Caco-2 (cell line): Measurements from ENCODE around the gene CPE. TPM values are rescaled to one million over a fixed set of nuclear protein-coding genes. Genes with fewer than 3 reads are reported as not detected.
A peak's percentile ranks its signal among the peaks of the same experiment; 100 is the strongest.

Source experiments
- BruUV-seq: library from RNA; stranded (reverse); fragments of 400-500 nt; replicated peaks from 2 replicates; lab custom pipeline; 2021; lab: Mats Ljungman, UMichigan
- CTCF ChIA-PET: fragments of 300-600 bp; sonication (Branson Sonifier 250); formaldehyde crosslinking; loops from one replicate; lab custom pipeline; 2022; ENCODE audit warnings: antibody characterized with exemption; lab: Charles Lee
- POLR2A ChIA-PET: fragments of 300-600 bp; sonication (Branson Sonifier 250); formaldehyde crosslinking; loops from one replicate; lab custom pipeline; 2022; ENCODE audit warnings: antibody characterized with exemption; lab: Charles Lee
- DNase-seq, 2 experiments: peaks; one replicate each; pipeline versions ENCODE4 v3.0.0 to v3.0.0-alpha.2; 2020 to 2022
- H3K27me3 ChIP-seq: replicated peaks from 2 replicates; pipeline ENCODE4 v1.6.0; 2011; ENCODE audit warnings: low read length; ENCODE audit not compliant: control insufficient read depth, insufficient read depth
- H3K36me3 ChIP-seq: 2 replicates; pipeline ENCODE4 v1.5.1; 2011; ENCODE audit warnings: low read length; ENCODE audit not compliant: control insufficient read depth, insufficient read depth
- H3K4me1 ChIP-seq: fragments of 250-450 bp; sonication (Bioruptor Pico); 2 replicates; pipeline ENCODE4 v1.5.1; 2020; ENCODE audit warnings: mild to moderate bottlenecking
- H3K4me3 ChIP-seq: 2 replicates; pipeline ENCODE4 v1.5.1; 2011; ENCODE audit warnings: low read depth, mild to moderate bottlenecking, control low read depth, low read length
- H3K9me3 ChIP-seq: fragments of 250-450 bp; sonication (Bioruptor Pico); 2 replicates; pipeline ENCODE4 v1.5.1; 2020; ENCODE audit warnings: mild to moderate bottlenecking, moderate library complexity
- H3K27ac Mint-ChIP-seq: one replicate; pipeline ENCODE4 v1.8.0; 2022; ENCODE audit warnings: mixed read lengths; ENCODE audit not compliant: unreplicated experiment
- H3K27me3 Mint-ChIP-seq: one replicate; pipeline ENCODE4 v1.8.0; 2022; ENCODE audit warnings: mixed read lengths; ENCODE audit not compliant: insufficient read depth, unreplicated experiment
- H3K36me3 Mint-ChIP-seq: one replicate; pipeline ENCODE4 v1.8.0; 2022; ENCODE audit warnings: mild to moderate bottlenecking, mixed read lengths; ENCODE audit not compliant: insufficient read depth, unreplicated experiment
- H3K4me1 Mint-ChIP-seq: one replicate; pipeline ENCODE4 v1.8.0; 2022; ENCODE audit warnings: low read depth, mixed read lengths; ENCODE audit not compliant: unreplicated experiment
- H3K4me3 Mint-ChIP-seq: one replicate; pipeline ENCODE4 v1.8.0; 2022; ENCODE audit warnings: mild to moderate bottlenecking, moderate library complexity, mixed read lengths; ENCODE audit not compliant: unreplicated experiment
- H3K9me3 Mint-ChIP-seq: one replicate; pipeline ENCODE4 v1.8.0; 2022; ENCODE audit warnings: mixed read lengths; ENCODE audit not compliant: unreplicated experiment
- intact Hi-C: fragments of 100-400 bp; cut with micrococcal nuclease; formaldehyde crosslinking; loops from one replicate; pipeline ENCODE4 v1.10.0; 2022; ENCODE audit not compliant: unreplicated experiment
- total RNA-seq: library from RNA; stranded (reverse); gene quantifications from 2 replicates; pipeline ENCODE4 v1.2.3, GENCODE V29; 2022
- TF ChIP-seq, protein P1 (sequence below), 2 experiments: fragments of 200-600 bp in 1 of 2; IDR thresholded peaks; 1 replicate in 1 of 2; 2 replicates in 1 of 2; pipeline versions ENCODE4 v1.5.1 to v1.8.0; 2011 to 2022; ENCODE audit warnings: antibody characterized with exemption in 1 of 2, control low read depth in 1 of 2, inconsistent platforms in 1 of 2, low read depth in 1 of 2, low read length in 1 of 2, mild to moderate bottlenecking in 1 of 2, moderate library complexity in 1 of 2; ENCODE audit not compliant: insufficient read depth in 1 of 2, severe bottlenecking in 1 of 2, unreplicated experiment in 1 of 2

CPE gene
- total RNA-seq, 1 experiment from 2014 or later = 5.9 TPM

DNA sequence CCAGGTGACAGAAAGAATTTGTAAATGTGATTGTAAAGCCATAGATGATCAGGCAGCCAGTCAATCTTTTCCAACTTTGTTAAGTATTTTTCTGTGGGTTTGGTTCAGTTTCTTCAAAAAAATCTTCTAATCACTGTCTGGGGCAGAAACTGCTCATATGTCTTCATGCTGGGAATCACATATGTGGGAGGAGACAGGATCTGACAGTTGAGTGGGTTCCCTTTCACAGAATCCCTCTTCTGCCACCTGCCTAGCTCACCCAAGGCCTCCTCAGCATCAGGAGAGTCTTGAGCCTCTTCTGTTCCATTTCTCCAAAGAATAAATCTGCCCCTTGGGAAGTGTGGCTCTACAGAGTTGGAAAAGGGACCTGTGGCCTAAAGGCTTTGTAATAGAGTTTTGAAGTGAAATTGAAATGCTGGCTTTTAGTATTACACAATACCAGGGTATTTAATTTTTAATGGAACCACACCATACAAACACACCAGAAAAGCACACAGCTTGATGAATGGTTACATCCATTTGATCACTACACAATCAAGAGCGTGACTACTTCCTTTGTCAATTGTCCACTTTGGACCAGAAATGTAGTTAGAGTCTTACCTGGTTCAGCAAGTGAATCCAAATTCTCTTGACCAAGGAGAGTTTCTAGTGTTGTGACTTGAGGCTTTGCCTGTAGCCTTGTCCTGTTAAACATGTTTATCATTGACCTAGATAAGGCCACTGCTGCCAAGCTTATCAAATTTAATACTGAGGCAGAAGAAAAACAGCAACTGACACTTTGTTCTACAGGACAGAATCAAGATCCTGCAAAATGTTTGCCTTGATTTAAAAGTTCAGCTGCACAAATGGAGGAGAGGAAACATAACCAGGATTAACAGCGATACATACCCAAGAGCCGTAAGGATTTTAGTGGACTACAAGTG lies 30.9 kb upstream of the CPE start:
- Histone ChIP-seq H3K27me3 (no peaks in the 10 kb centered on the region), H3K9me3 (no peaks in the 10 kb centered on the region), H3K4me1 (no peaks in the 10 kb centered on the region), H3K4me3 (no peak overlapping the region), H3K36me3 (no peaks in the 10 kb centered on the region)
- Mint-ChIP-seq H3K4me1 (no peaks in the 10 kb centered on the region), H3K9me3 (no peaks in the 10 kb centered on the region), H3K27ac (no peak overlapping the region), H3K36me3 (peaks cover 16% of the 10 kb centered on the region), H3K4me3 (no peak overlapping the region), H3K27me3 (no peaks in the 10 kb centered on the region)
- BruUV-seq = no TSS peak
- ChIA-PET POLR2A (no interaction called here), CTCF (interaction anchor here (1.6 kb wide), 1 partner anchor 217 kb away, joined by 5 read pairs; no protein-coding TSS in a partner anchor)
- TF ChIP-seq, protein P1, sequence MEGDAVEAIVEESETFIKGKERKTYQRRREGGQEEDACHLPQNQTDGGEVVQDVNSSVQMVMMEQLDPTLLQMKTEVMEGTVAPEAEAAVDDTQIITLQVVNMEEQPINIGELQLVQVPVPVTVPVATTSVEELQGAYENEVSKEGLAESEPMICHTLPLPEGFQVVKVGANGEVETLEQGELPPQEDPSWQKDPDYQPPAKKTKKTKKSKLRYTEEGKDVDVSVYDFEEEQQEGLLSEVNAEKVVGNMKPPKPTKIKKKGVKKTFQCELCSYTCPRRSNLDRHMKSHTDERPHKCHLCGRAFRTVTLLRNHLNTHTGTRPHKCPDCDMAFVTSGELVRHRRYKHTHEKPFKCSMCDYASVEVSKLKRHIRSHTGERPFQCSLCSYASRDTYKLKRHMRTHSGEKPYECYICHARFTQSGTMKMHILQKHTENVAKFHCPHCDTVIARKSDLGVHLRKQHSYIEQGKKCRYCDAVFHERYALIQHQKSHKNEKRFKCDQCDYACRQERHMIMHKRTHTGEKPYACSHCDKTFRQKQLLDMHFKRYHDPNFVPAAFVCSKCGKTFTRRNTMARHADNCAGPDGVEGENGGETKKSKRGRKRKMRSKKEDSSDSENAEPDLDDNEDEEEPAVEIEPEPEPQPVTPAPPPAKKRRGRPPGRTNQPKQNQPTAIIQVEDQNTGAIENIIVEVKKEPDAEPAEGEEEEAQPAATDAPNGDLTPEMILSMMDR (IDR thresholded peaks at IDR 0.05; ENCODE audit: insufficient read depth in 1 of 2, low read depth in 1 of 2, low read length in 1 of 2, severe bottlenecking in 1 of 2, unreplicated experiment in 1 of 2) = no peak
- intact Hi-C loops = no loop called here
- no peak for DNase-seq

DNA sequence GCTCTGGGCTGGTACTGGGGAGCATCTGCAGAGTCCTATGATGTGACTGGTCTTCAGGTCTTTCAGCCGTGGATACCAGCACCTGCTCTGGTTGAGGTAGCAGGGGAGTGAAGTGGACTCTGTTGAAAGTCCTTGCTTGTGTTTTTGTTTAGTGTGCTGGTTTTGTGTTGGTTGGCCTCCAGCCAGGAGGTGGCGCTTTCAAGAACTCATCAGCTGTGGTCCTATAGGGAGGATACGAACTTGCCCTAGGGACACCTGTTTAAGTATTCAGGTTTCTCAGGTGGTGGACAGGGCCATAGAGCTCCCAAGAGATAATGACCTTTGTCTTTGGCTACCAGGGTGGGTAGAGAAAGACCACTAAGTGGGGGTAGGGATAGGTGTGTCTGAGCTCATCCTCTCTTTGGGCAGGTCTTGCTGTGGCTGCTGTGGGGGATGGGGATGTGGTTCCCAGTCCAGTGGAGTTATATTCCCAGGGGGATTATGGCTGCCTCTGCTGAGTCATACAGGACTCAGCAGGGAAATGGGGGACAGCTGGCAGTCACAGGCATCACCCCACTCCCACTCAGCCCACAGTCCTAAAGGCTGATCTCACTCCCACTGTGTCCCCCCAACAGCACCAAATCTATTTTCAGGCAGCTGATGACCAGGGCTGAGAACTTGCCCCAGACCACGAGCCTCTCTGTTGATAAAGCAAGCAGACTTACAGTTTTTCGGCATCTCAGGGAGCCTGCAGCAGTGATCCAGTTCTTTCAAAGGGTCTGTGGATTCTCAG lies 27.3 kb upstream of the CPE start:
- Histone ChIP-seq H3K27me3 (no peaks in the 10 kb centered on the region), H3K36me3 (no peaks in the 10 kb centered on the region), H3K4me3 (no peak overlapping the region), H3K9me3 (no peaks in the 10 kb centered on the region), H3K4me1 (no peaks in the 10 kb centered on the region)
- ChIA-PET POLR2A (no interaction called here), CTCF (no interaction called here)
- Mint-ChIP-seq H3K27me3 (no peaks in the 10 kb centered on the region), H3K4me3 (no peak overlapping the region), H3K36me3 (no peaks in the 10 kb centered on the region), H3K9me3 (no peaks in the 10 kb centered on the region), H3K4me1 (no peaks in the 10 kb centered on the region), H3K27ac (no peak overlapping the region)
- BruUV-seq = no TSS peak
- TF ChIP-seq, protein P1 (IDR thresholded peaks at IDR 0.05; ENCODE audit: insufficient read depth in 1 of 2, low read depth in 1 of 2, low read length in 1 of 2, severe bottlenecking in 1 of 2, unreplicated experiment in 1 of 2) = no peak
- intact Hi-C loops = no loop called here
- DNase-seq = no peak

DNA sequence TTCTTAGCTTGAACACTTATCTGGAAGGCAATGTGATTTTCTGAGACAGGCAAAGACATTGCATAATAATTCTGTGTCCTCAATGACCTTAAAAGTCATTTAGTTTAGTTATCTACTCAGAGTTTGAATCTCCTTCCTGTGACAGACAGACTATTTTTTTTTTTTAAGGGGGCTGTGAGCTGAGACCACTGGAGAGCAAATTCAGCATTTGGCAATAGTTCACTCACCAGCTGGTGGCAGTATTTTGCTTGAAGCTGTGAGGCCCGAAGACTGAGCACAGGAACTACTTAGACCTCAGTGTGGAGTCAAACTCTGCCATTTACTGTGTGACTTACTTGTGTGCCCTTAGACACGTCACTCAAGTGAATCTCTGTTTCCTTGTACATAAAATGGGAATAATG lies 22.9 kb upstream of the CPE start:
- Histone ChIP-seq H3K4me3 (no peak overlapping the region), H3K9me3 (no peaks in the 10 kb centered on the region), H3K4me1 (no peaks in the 10 kb centered on the region), H3K27me3 (no peaks in the 10 kb centered on the region), H3K36me3 (no peaks in the 10 kb centered on the region)
- H3K4me1 Mint-ChIP-seq = no peaks in the 10 kb centered on the region
- intact Hi-C loops = loop anchor here (1.0 to 2.0 kb wide), 2 partner anchors 23 to 108 kb away; partner anchors contain the start of gene CPE
- peaks cover 3% of the 10 kb centered on the region for H3K27me3 Mint-ChIP-seq
- no TSS peak for BruUV-seq
- TF ChIP-seq, protein P1 (IDR thresholded peaks at IDR 0.05; ENCODE audit: insufficient read depth in 1 of 2, low read depth in 1 of 2, low read length in 1 of 2, severe bottlenecking in 1 of 2, unreplicated experiment in 1 of 2) = peak; percentile 44
- H3K27ac Mint-ChIP-seq = no peak overlapping the region
- no peaks in the 10 kb centered on the region for H3K36me3 Mint-ChIP-seq
- peak in 1 of 2 experiments; percentile 12 for DNase-seq
- H3K9me3 Mint-ChIP-seq = no peaks in the 10 kb centered on the region
- CTCF ChIA-PET = interaction anchor here (0.6 to 1.0 kb wide), 3 partner anchors 9 to 225 kb away, joined by 3 to 5 read pairs (median 3); no protein-coding TSS in a partner anchor
- no peak overlapping the region for H3K4me3 Mint-ChIP-seq
- POLR2A ChIA-PET = no interaction called here
